HG02798 (cell line): ENCODE results near the gene TEX264.
A peak's percentile ranks its signal among the peaks of the same experiment; 100 is the strongest.

Source experiments
- ATAC-seq: cut with Tn5 transposase; IDR thresholded peaks from one replicate; pipeline ENCODE4 v1.9.1; 2021; ENCODE audit warnings: mild to moderate bottlenecking; ENCODE audit not compliant: unreplicated experiment, poor library complexity

Gene TEX264

GRCh38 chr3:51673802-51674654 is 3.0 kb downstream of the TEX264 start:
- no peak for ATAC-seq

GRCh38 chr3:51675201-51675611 is 4.2 kb downstream of the TEX264 start:
- ATAC-seq: no peak

GRCh38 chr3:51676102-51676640 is 5.1 kb downstream of the TEX264 start:
- no peak for ATAC-seq

- ATAC-seq: no peak
Observed at GRCh38 chr3:51677358-51677757, 6.3 kb downstream of the TEX264 start.

GRCh38 chr3:51678186-51678585 is 7.1 kb downstream of the TEX264 start:
- ATAC-seq: no peak

GRCh38 chr3:51678641-51679040 is 7.6 kb downstream of the TEX264 start:
- no peak for ATAC-seq

- ATAC-seq: no peak
Observed at GRCh38 chr3:51679318-51679717, 8.3 kb downstream of the TEX264 start.

- no peak for ATAC-seq
Observed at GRCh38 chr3:51679777-51680176, 8.7 kb downstream of the TEX264 start.

GRCh38 chr3:51680196-51680595 is 9.1 kb downstream of the TEX264 start:
- no peak for ATAC-seq

- ATAC-seq: no peak
Observed at GRCh38 chr3:51680663-51681230, 9.7 kb downstream of the TEX264 start.

GRCh38 chr3:51681453-51681852 is 10.4 kb downstream of the TEX264 start:
- ATAC-seq: no peak

GRCh38 chr3:51682079-51682478 is 11.0 kb downstream of the TEX264 start:
- ATAC-seq: peak; percentile 84

- ATAC-seq: no peak
Observed at GRCh38 chr3:51682526-51682925, 11.5 kb downstream of the TEX264 start.

GRCh38 chr3:51683566-51683965 is 12.5 kb downstream of the TEX264 start:
- no peak for ATAC-seq

- ATAC-seq: no peak
Observed at GRCh38 chr3:51684971-51685751, 14.1 kb downstream of the TEX264 start.

- no peak for ATAC-seq
Observed at GRCh38 chr3:51686056-51686455, 15.0 kb downstream of the TEX264 start.

GRCh38 chr3:51686512-51687215 is 15.6 kb downstream of the TEX264 start:
- peak; percentile 58 for ATAC-seq

GRCh38 chr3:51687431-51688205 is 16.6 kb downstream of the TEX264 start:
- ATAC-seq: no peak

GRCh38 chr3:51688206-51688600 is 17.2 kb downstream of the TEX264 start:
- no peak for ATAC-seq

- ATAC-seq: no peak
Observed at GRCh38 chr3:51691021-51691420, 20.0 kb downstream of the TEX264 start.
